H1 (cell line): ENCODE data around the gene CP. TPM values are rescaled to one million over a fixed set of nuclear protein-coding genes. Genes with fewer than 3 reads are reported as not detected.

Source experiments
- E2F6 ChIP-seq: IDR thresholded peaks from 2 replicates; pipeline ENCODE4 v1.6.1; 2012; ENCODE audit warnings: inconsistent platforms
- SP2 ChIP-seq: IDR thresholded peaks from 2 replicates; pipeline ENCODE4 v1.6.1; 2012; ENCODE audit warnings: mild to moderate bottlenecking, low read length, inconsistent platforms
- polyA plus RNA-seq, 7 experiments: library from polyadenylated mRNA; depleted of rRNA in 3 of 7; stranded (reverse) in 5 of 7; unstranded in 2 of 7; fragments of >200 nt in 5 of 7; fragments of 200-250 nt in 2 of 7; gene quantifications; 1 replicate in 5 of 7; 2 replicates in 1 of 7; 4 replicates in 1 of 7; pipeline versions ENCODE4 v1.2.1 to v1.2.3, GENCODE V29; 2011 to 2013; ENCODE audit warnings: missing spikeins in 2 of 7, mixed read lengths in 2 of 7
- total RNA-seq: library from RNA; stranded (reverse); fragmentation: NEBNext Ultra II Directional; extraction: Animal tissue kit (Norgen Biotek cat#: 25700); gene quantifications from 2 replicates; pipeline ENCODE4 v1.2.1, GENCODE V29; 2021

The CP gene
- total and polyA plus RNA-seq, 2 of the 8 experiments (the other 6 are each of a cell fraction or from before 2014, with no cell fraction given) = 0.32 to 2.6 TPM

GRCh38 chr3:149129326-149130205 is 92.1 kb downstream of the CP start, which contains the start of gene HPS3 (continued):
- peak; percentile 88 for TF ChIP-seq E2F6
- no peak for TF ChIP-seq SP2
